ENCODE results near the gene ARHGEF26.
"Not testable (repeated sequence)": the region's sequence is repeated elsewhere in the genome, so short reads cannot be mapped to it uniquely, and the experiment has no call there.

Gene ARHGEF26

GRCh38 chr3:154120961-154121700 is at the start of gene ARHGEF26:
Gene ARHGEF26 (plus strand): TSS chr3:154121390. CDS start chr3:154121993, 603 bp downstream.
- DNase-seq (ENCODE audit: extremely low spot score, insufficient read length, low read depth) (peak; percentile 61), FAIRE-seq (no peak)

DNA sequence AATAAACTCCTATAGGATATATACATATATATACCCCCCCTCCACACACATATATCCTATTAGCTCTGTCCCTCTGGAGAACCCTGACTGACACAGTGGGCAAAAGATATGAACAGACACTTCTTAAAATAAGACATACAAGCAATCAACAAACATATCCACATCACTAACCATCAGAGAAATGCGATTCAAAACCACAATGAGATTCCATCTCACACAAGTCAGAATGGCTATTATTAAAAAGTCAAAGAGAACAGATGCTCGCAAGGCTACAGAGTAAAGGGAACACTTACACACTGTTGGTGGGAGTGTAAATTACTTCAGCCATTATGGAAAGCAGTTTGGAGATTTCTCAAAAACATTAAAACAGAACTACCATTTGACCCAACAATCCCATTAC is 46.2 kb upstream of the ARHGEF26 start:
- FAIRE-seq (no peak), DNase-seq (ENCODE audit: extremely low spot score, insufficient read length, low read depth) (no peak)

- FAIRE-seq (no peak), DNase-seq (ENCODE audit: extremely low spot score, insufficient read length, low read depth) (no peak)
Measured at GRCh38 chr3:154078672-154079071, 42.5 kb upstream of the ARHGEF26 start.

GRCh38 chr3:154081305-154081704 is 39.9 kb upstream of the ARHGEF26 start:
- FAIRE-seq: no peak

GRCh38 chr3:154085071-154085470 is 36.1 kb upstream of the ARHGEF26 start:
- FAIRE-seq (no peak), DNase-seq (ENCODE audit: extremely low spot score, insufficient read length, low read depth) (no peak)

More at GRCh38 chr3:154081305-154081704, 39.9 kb upstream of the ARHGEF26 start:
- no peak for DNase-seq (ENCODE audit: extremely low spot score, insufficient read length, low read depth)

- DNase-seq (ENCODE audit: extremely low spot score, insufficient read length, low read depth): no peak
- no peak for FAIRE-seq
Measured at GRCh38 chr3:154085799-154086198, 35.4 kb upstream of the ARHGEF26 start.

DNA sequence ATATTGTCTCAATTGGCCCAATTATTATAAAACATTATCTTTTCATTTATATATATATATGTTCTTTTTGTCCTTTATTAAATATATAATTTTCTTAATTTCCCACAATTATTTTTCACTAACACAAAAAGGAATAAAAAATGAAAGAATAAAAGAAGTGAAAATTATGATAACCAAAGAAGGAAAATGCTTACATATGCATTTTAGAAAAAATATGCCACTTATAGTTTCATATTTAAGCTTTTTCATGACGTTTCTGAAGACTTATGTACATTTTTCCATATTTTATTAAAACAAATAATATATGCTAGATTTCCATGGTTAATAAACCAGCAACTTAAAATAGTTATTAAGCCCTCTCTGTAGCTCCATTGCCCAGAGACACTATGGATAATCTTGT is 34.9 kb upstream of the ARHGEF26 start:
- no peak for FAIRE-seq
- DNase-seq (ENCODE audit: extremely low spot score, insufficient read length, low read depth): no peak

DNA sequence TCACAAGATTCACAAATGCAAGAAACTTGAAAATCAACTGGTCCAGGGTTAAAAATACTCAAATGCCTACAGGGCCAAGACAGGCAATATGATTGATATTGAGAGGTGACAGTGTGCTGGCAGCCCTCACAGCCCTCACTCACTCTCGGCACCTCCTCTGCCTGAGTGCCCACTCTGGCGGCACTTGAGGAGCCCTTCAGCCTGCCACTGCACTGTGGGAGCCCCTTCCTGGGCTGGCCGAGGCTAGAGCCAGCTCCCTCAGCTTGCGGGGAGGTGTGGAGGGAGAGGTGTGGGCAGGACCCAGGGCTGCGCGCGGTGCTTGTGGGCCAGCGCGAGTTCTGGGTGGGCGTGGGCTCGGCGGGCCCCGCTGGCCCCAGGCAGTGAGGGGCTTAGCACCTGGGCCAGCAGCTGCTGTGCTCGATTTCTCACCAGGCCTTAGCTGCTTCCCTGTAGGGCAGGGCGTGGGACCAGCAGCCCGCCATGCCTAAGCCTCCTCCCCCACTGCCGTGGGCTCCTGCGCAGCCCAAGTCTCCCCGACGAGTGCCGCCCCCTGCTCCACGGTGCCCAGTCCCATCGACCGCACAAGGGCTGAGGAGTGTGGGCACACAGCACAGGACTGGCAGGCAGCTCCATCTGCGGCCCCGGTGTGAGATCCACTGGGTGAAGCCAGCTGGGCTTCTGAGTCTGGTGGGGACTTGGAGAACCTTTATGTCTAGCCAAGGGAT is 33.3 kb upstream of the ARHGEF26 start:
- not testable (repeated sequence) for FAIRE-seq; DNase-seq (ENCODE audit: extremely low spot score, insufficient read length, low read depth)

DNA sequence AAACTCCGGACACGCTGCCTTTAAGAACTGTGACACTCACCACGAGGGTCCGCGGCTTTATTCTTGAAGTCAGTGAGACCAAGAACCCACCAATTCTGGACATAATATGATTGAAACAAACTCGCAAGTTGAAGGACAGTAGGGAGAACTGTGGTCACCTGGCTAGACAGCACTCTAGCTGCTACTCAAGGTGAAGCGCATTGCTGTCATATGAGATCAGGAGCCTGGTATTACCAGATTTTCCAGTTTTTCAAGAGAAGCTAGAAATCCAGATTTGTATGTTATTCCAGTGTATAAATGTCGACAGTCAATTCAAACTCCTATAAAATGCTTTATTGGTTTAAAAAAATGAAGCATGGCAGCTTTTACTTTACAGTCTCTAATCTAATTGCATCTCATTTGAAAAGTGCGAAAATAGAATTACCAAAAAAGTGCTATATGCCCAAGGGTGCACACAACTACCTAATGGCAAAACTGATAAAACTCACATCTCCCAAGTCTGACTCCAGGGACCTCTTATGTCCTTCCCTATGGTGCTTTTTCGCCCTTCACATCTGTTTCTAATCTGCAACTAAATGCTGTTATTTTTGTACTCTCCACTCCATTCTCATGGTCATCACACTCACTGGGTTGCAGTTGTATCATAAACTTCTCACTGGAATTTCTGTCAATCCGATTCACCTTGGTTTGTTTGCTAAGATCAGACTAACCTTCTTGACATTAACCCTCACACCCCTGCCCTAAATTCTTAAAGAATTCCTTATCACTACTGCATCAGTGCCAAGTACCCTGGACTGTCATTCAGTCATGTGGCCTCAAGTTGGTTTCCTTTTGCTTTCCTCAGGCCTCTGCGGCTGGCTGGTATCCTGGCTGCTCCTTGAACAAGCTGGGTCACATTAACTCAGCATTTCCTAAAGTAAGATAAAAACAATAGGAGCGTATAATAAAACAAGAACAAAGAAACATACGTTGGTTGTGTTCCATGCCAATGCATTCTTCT is 31.5 kb upstream of the ARHGEF26 start:
- no peak for DNase-seq (ENCODE audit: extremely low spot score, insufficient read length, low read depth)
- no peak for FAIRE-seq

DNA sequence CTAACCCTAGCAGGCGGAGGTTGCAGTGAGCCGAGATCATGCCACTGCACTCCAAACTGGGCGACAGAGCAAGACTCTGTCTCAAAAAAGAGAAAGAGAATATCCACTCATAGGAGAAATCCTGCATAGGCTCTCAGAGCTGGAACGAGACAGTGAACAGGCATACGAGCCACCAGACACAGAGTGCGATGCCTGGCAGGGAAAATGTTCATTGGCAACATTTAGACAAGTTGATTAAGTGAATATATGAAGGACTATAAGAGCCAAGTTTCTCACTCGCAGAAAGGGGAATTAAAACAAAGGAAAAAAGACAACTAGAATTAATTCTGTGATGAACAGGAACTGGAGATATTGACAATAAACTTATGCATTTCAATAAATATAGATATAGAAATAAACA is 27.1 kb upstream of the ARHGEF26 start:
- FAIRE-seq: no peak
- no peak for DNase-seq (ENCODE audit: extremely low spot score, insufficient read length, low read depth)

GRCh38 chr3:154095832-154096421 is 25.3 kb upstream of the ARHGEF26 start:
- no peak for DNase-seq (ENCODE audit: extremely low spot score, insufficient read length, low read depth)
- FAIRE-seq: no peak

DNA sequence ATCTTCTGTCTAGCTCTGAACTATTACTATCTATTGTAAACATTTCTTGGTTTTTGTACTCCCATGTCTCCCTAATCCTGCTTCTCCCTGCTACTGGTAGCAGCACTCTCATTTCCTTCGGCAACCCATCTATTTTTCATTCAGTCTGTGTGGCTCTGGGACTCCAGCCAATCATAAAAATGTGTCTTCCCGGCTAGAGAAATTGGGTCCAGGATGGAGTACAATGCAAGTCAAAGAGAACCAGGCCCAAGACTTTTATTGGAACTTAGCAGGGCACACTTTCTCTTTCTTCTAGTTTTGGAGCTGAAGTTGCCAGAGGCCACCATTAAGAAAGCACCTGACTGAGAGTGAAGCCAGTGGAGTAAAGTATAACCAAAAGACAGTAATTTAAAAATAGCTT is 22.8 kb upstream of the ARHGEF26 start:
- DNase-seq (ENCODE audit: extremely low spot score, insufficient read length, low read depth): no peak
- no peak for FAIRE-seq

DNA sequence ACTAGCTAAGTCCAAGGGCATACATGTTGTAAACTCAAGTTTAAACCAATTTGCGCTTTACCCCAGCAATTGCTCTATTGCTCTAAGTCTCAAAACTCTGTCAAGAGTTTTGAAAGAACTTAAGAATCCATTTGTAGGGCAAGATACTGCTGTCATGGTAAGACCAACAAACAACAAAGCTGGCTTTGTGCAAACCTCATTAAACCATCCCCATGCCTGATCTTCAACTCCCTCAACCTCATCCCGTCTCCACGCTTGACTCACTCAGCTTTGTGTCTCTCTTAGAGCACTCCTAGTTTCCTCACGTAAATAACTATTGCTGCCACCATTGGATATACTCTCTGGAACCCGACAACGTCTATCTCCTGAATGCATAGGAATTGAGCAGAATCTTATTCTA is 20.6 kb upstream of the ARHGEF26 start:
- DNase-seq (ENCODE audit: extremely low spot score, insufficient read length, low read depth) (no peak), FAIRE-seq (no peak)

DNA sequence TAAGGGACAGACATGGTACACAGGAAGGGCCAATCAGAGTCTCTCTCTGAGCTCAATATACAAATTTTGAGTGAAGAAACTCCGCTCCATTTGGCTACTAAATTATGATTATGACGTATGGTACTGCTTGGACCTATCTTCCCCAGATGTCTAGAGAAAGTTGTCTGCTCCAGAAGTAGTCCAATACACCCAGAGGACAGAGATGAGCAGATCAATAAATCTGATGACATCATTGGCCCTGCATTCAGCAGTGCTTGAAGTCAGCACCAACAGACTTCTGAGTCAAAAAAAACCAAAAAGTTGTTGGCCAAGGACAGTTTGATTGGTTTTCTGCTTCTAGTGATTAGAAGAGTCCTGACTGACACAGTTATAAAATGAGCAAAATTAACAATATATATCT is 19.9 kb upstream of the ARHGEF26 start:
- FAIRE-seq (no peak), DNase-seq (ENCODE audit: extremely low spot score, insufficient read length, low read depth) (no peak)

DNA sequence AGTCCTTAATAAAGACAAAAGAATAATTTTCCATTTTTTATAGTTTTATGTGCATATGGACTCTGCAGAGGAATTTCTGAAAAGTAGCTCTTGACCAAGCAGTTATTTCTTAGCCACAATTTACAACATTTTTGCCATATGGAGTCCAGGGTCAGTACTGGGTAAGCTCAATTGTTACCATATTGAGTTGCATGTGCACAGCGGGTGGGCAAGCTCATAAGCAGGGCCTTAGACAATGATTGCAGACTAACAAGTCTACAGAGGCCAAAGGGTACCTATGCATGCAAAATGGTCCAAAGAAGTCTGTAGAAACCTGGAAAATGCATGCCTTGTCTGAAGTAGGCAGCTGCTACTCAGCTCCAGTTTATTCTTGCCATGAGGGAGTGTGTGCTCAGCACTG is 19.0 kb upstream of the ARHGEF26 start:
- DNase-seq (ENCODE audit: extremely low spot score, insufficient read length, low read depth): no peak
- no peak for FAIRE-seq

- DNase-seq (ENCODE audit: extremely low spot score, insufficient read length, low read depth): no peak
- FAIRE-seq: no peak
Measured at GRCh38 chr3:154105218-154105975, 15.8 kb upstream of the ARHGEF26 start.

- DNase-seq (ENCODE audit: extremely low spot score, insufficient read length, low read depth) (no peak), FAIRE-seq (no peak)
Measured at GRCh38 chr3:154111365-154111935, 9.7 kb upstream of the ARHGEF26 start.

- FAIRE-seq (no peak), DNase-seq (ENCODE audit: extremely low spot score, insufficient read length, low read depth) (no peak)
Measured at GRCh38 chr3:154112146-154112852, 8.9 kb upstream of the ARHGEF26 start.

Data from GM18507 (cell line).